Right lobe of liver (tissue), 4 donors: ENCODE data around the gene CEP83.

Experiments used
- POLR2A ChIP-seq: fragments of 450-650 bp; IDR thresholded peaks from one replicate; pipeline ENCODE4 v1.6.1; 2017; ENCODE audit warnings: antibody characterized with exemption, mild to moderate bottlenecking
- TF ChIP-seq, protein P1 (sequence below), 4 donors: fragments of 200-600 bp in 3 of 4; fragments of 450-650 bp in 1 of 4; IDR thresholded peaks; one replicate each; pipeline versions ENCODE4 v1.5.1 to v1.8.0; 2016 to 2022; ENCODE audit warnings: antibody characterized with exemption in 4 of 4, mild to moderate bottlenecking in 2 of 4
- donor health status: DM: no; HTN: no; CAD: no.
- donor health status: DM: no; HTN: no; CAD: no.
- donor health status: DM: no; HTN: yes; CAD: no.

DNA sequence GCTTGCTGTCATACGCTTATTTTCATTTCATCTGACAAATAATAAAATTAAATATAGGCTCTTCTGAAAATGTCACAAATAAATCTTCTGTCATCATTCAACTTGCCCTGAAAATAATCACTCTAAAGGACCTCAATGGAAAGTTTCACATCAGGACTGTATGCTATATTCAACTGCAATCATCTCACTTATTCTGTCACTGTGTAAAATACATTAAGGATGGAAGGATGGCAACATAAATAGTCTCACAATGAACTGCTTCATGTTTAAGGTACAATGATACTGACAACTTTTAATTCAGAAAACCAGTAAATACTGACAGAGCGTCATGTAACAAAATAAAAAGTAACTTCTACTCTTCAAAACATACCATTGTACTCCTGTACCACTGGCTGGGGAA, 82.1 kb downstream of the CEP83 start:
- TF ChIP-seq, protein P1, sequence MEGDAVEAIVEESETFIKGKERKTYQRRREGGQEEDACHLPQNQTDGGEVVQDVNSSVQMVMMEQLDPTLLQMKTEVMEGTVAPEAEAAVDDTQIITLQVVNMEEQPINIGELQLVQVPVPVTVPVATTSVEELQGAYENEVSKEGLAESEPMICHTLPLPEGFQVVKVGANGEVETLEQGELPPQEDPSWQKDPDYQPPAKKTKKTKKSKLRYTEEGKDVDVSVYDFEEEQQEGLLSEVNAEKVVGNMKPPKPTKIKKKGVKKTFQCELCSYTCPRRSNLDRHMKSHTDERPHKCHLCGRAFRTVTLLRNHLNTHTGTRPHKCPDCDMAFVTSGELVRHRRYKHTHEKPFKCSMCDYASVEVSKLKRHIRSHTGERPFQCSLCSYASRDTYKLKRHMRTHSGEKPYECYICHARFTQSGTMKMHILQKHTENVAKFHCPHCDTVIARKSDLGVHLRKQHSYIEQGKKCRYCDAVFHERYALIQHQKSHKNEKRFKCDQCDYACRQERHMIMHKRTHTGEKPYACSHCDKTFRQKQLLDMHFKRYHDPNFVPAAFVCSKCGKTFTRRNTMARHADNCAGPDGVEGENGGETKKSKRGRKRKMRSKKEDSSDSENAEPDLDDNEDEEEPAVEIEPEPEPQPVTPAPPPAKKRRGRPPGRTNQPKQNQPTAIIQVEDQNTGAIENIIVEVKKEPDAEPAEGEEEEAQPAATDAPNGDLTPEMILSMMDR (IDR thresholded peaks at IDR 0.05): no peak
- no peak for TF ChIP-seq POLR2A
